GM23338 (cell line): ENCODE data around the gene RXFP4. TPM values are rescaled to one million over a fixed set of nuclear protein-coding genes. Genes with fewer than 3 reads are reported as not detected.

Experiments used
- ATAC-seq: fragments of 200-7000 bp; cut with Tn5 transposase; 3 replicates; pipeline ENCODE4 v1.9.1; 2020
- DNase-seq: peaks from one replicate; pipeline ENCODE4 v3.0.0-alpha.2; 2015; ENCODE audit warnings: low spot score
- H2AFZ ChIP-seq: fragments of 200-600 bp; sonication (generic); 2 replicates; pipeline ENCODE4 v1.8.0; 2016; ENCODE audit warnings: antibody characterized with exemption, mild to moderate bottlenecking, moderate library complexity
- H3F3A ChIP-seq: fragments of 200-600 bp; sonication (generic); replicated peaks from 2 replicates; pipeline ENCODE4 v1.8.0; 2017; ENCODE audit warnings: antibody characterized with exemption, mixed run types, low read depth
- H3K27ac ChIP-seq: fragments of 200-600 bp; sonication (generic); 2 replicates; pipeline ENCODE4 v1.6.1; 2016; ENCODE audit warnings: low read depth
- H3K27me3 ChIP-seq: fragments of 200-600 bp; sonication (generic); 2 replicates; pipeline ENCODE4 v1.8.0; 2016; ENCODE audit warnings: mild to moderate bottlenecking, mixed run types, moderate library complexity; ENCODE audit not compliant: insufficient read depth
- H3K36me3 ChIP-seq: fragments of 200-600 bp; sonication (generic); 2 replicates; pipeline ENCODE4 v1.8.0; 2016; ENCODE audit warnings: mild to moderate bottlenecking; ENCODE audit not compliant: insufficient read depth
- H3K4me1 ChIP-seq: fragments of 200-600 bp; sonication (generic); 2 replicates; pipeline ENCODE4 v1.8.0; 2016; ENCODE audit warnings: mild to moderate bottlenecking, moderate library complexity; ENCODE audit not compliant: insufficient read depth
- H3K4me2 ChIP-seq: fragments of 200-600 bp; sonication (generic); 2 replicates; pipeline ENCODE4 v1.7.1; 2017; ENCODE audit warnings: mixed run types
- H3K4me3 ChIP-seq: fragments of 200-600 bp; sonication (generic); 2 replicates; pipeline ENCODE4 v1.6.1; 2016; ENCODE audit warnings: mixed run types
- H3K79me2 ChIP-seq: fragments of 200-600 bp; sonication (generic); replicated peaks from 2 replicates; pipeline ENCODE4 v1.8.0; 2017; ENCODE audit warnings: mild to moderate bottlenecking; ENCODE audit not compliant: insufficient read depth
- H3K9me2 ChIP-seq: fragments of 200-600 bp; sonication (generic); 2 replicates; pipeline ENCODE4 v1.8.0; 2017; ENCODE audit not compliant: insufficient read depth
- H4K20me1 ChIP-seq: fragments of 200-600 bp; sonication (generic); replicated peaks from 2 replicates; pipeline ENCODE4 v1.8.0; 2017; ENCODE audit warnings: mild to moderate bottlenecking; ENCODE audit not compliant: insufficient read depth
- H3K27ac Mint-ChIP-seq: 2 replicates; pipeline ENCODE4 v1.8.0; 2020; ENCODE audit warnings: inconsistent platforms, mild to moderate bottlenecking, moderate library complexity, mixed read lengths
- H3K27me3 Mint-ChIP-seq: 3 replicates; pipeline ENCODE4 v1.8.0; 2022; ENCODE audit warnings: low read depth, mild to moderate bottlenecking, moderate library complexity, mixed read lengths, inconsistent platforms; ENCODE audit not compliant: insufficient read depth, poor library complexity
- H3K36me3 Mint-ChIP-seq: 3 replicates; pipeline ENCODE4 v1.8.0; 2021; ENCODE audit warnings: low read depth, mild to moderate bottlenecking, inconsistent platforms, moderate library complexity, mixed read lengths
- H3K4me1 Mint-ChIP-seq: 3 replicates; pipeline ENCODE4 v1.8.0; 2020; ENCODE audit warnings: mild to moderate bottlenecking, inconsistent platforms, mixed read lengths
- H3K4me3 Mint-ChIP-seq: 3 replicates; pipeline ENCODE4 v1.8.0; 2021; ENCODE audit warnings: moderate library complexity, mild to moderate bottlenecking, inconsistent platforms, mixed read lengths
- H3K9me3 Mint-ChIP-seq: 3 replicates; pipeline ENCODE4 v1.8.0; 2020; ENCODE audit warnings: moderate library complexity, mild to moderate bottlenecking, inconsistent platforms, mixed read lengths
- CREB1 ChIP-seq: fragments of 250-450 bp; sonication (Bioruptor Pico); IDR thresholded peaks from 2 replicates; pipeline ENCODE4 v1.5.0; 2020; ENCODE audit warnings: low read depth, mild to moderate bottlenecking, moderate library complexity
- CTCF ChIP-seq, 2 experiments: fragments of 200-600 bp in 1 of 2; sonication (generic) in 1 of 2; conservative IDR thresholded peaks; 2 replicates each; pipeline versions ENCODE4 v1.5.1 to v1.6.1; 2016 to 2017; ENCODE audit warnings: antibody characterized with exemption in 2 of 2, low read depth in 2 of 2, mild to moderate bottlenecking in 2 of 2, moderate library complexity in 1 of 2
- ETS1 ChIP-seq: IDR thresholded peaks from 2 replicates; pipeline ENCODE4 v1.6.1; 2016; ENCODE audit warnings: antibody characterized with exemption
- EZH2 ChIP-seq: fragments of 200-600 bp; sonication (generic); IDR thresholded peaks from one replicate; pipeline ENCODE4 v1.8.0; 2017; ENCODE audit warnings: antibody characterized with exemption, mild to moderate bottlenecking, low read depth; ENCODE audit not compliant: unreplicated experiment
- EZH2phosphoT487 ChIP-seq: fragments of 200-600 bp; sonication (generic); IDR thresholded peaks from one replicate; pipeline ENCODE4 v1.8.1; 2018; ENCODE audit warnings: antibody characterized with exemption; ENCODE audit not compliant: unreplicated experiment
- JUNB ChIP-seq: IDR thresholded peaks from one replicate; pipeline ENCODE4 v1.6.1; 2016; ENCODE audit warnings: antibody characterized with exemption; ENCODE audit not compliant: unreplicated experiment
- NANOG ChIP-seq: IDR thresholded peaks from 2 replicates; pipeline ENCODE4 v1.6.1; 2016; ENCODE audit warnings: antibody characterized with exemption, borderline replicate concordance
- STAT1 ChIP-seq: IDR thresholded peaks from one replicate; pipeline ENCODE4 v1.6.1; 2016; ENCODE audit warnings: antibody characterized with exemption; ENCODE audit not compliant: unreplicated experiment
- ZNF114 ChIP-seq: fragments of 250-450 bp; sonication (Bioruptor Pico); IDR thresholded peaks from 2 replicates; pipeline ENCODE4 v1.5.0; 2020; ENCODE audit warnings: mild to moderate bottlenecking, moderate library complexity
- ZNF331 ChIP-seq: fragments of 250-450 bp; sonication (Bioruptor Pico); IDR thresholded peaks from 2 replicates; pipeline ENCODE4 v1.5.0; 2020; ENCODE audit warnings: low read depth, mild to moderate bottlenecking, moderate library complexity
- polyA plus RNA-seq: library from polyadenylated mRNA; unstranded; fragments of >200 nt; fragmentation: Nextera tagmentation; extraction: Ambion mirVana; gene quantifications from 2 replicates; pipeline ENCODE4 v1.2.1, GENCODE V29; 2016
- total RNA-seq: library from RNA; depleted of rRNA; stranded (reverse); fragments of >200 nt; shearing (Covaris generic); gene quantifications from 2 replicates; pipeline ENCODE4 v1.2.3, GENCODE V29; 2014
- TF ChIP-seq, protein P1 (sequence below): IDR thresholded peaks from one replicate; pipeline ENCODE4 v1.6.1; 2018; ENCODE audit warnings: antibody characterized with exemption; ENCODE audit not compliant: unreplicated experiment

The RXFP4 gene
- total and polyA plus RNA-seq, 2 experiments from 2014 or later, result not detected

DNA sequence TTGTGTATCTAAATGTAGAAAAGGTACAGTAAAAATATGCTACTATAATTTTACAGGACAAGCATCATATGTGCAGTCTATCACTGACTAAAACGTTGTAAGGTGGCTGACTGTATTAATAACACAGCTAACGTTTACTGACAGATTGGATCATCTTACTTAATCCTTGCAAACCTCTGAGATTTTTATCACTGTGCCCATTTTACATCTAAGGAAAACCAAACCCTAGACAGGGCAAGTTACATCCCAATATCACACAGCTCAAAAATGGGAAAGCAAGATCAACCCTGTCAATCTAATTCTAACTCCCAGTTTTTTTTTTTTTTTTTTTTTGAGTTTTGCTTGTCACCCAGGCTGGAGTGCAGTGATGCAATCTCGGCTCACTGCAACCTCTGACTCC is 22.8 kb upstream of the RXFP4 start (continued):
- TF ChIP-seq CTCF (conservative IDR thresholded peaks at IDR 0.05; ENCODE audit: low read depth in 2 of 2), result no peak
- no peak for TF ChIP-seq EZH2phosphoT487
- TF ChIP-seq EZH2, result no peak
- no peak for TF ChIP-seq ZNF114
- TF ChIP-seq STAT1, result no peak
- TF ChIP-seq, protein P1, sequence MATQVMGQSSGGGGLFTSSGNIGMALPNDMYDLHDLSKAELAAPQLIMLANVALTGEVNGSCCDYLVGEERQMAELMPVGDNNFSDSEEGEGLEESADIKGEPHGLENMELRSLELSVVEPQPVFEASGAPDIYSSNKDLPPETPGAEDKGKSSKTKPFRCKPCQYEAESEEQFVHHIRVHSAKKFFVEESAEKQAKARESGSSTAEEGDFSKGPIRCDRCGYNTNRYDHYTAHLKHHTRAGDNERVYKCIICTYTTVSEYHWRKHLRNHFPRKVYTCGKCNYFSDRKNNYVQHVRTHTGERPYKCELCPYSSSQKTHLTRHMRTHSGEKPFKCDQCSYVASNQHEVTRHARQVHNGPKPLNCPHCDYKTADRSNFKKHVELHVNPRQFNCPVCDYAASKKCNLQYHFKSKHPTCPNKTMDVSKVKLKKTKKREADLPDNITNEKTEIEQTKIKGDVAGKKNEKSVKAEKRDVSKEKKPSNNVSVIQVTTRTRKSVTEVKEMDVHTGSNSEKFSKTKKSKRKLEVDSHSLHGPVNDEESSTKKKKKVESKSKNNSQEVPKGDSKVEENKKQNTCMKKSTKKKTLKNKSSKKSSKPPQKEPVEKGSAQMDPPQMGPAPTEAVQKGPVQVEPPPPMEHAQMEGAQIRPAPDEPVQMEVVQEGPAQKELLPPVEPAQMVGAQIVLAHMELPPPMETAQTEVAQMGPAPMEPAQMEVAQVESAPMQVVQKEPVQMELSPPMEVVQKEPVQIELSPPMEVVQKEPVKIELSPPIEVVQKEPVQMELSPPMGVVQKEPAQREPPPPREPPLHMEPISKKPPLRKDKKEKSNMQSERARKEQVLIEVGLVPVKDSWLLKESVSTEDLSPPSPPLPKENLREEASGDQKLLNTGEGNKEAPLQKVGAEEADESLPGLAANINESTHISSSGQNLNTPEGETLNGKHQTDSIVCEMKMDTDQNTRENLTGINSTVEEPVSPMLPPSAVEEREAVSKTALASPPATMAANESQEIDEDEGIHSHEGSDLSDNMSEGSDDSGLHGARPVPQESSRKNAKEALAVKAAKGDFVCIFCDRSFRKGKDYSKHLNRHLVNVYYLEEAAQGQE, result no peak
- TF ChIP-seq CREB1 (CRISPR knock-in tag), result no peak

- Histone ChIP-seq H3K79me2 (no peaks in the 10 kb centered on the region; the same call in none of the 2 replicates), H3K27ac (no peak overlapping the region), H3F3A (peaks cover 32% of the 10 kb centered on the region), H3K4me1 (no peaks in the 10 kb centered on the region), H4K20me1 (peaks cover 50% of the 10 kb centered on the region), H3K36me3 (peaks cover 93% of the 10 kb centered on the region), H3K4me3 (no peak overlapping the region), H2AFZ (no peak overlapping the region), H3K4me2 (no peak overlapping the region), H3K9me2 (no peaks in the 10 kb centered on the region), H3K27me3 (no peaks in the 10 kb centered on the region)
- Mint-ChIP-seq H3K36me3 (peaks cover 98% of the 10 kb centered on the region), H3K4me1 (no peaks in the 10 kb centered on the region), H3K27ac (no peak overlapping the region), H3K9me3 (no peaks in the 10 kb centered on the region), H3K4me3 (no peak overlapping the region), H3K27me3 (no peaks in the 10 kb centered on the region)
- ATAC-seq (no peak), DNase-seq (no peak)
- no peak for TF ChIP-seq NANOG
- no peak for TF ChIP-seq STAT1
- TF ChIP-seq JUNB, result no peak
- TF ChIP-seq CTCF (conservative IDR thresholded peaks at IDR 0.05; ENCODE audit: low read depth in 2 of 2), result no peak
- no peak for TF ChIP-seq CREB1 (CRISPR knock-in tag)
- TF ChIP-seq EZH2phosphoT487, result no peak
- TF ChIP-seq ZNF114, result no peak
- no peak for TF ChIP-seq EZH2
- no peak for TF ChIP-seq ZNF331 (CRISPR knock-in tag)
- no peak for TF ChIP-seq ETS1
Observed at GRCh38 chr1:155919801-155920200, 21.6 kb upstream of the RXFP4 start.
